Cerebellar cortex (tissue), 1 donor: Measurements from ENCODE around the gene MVP.

Experiments
- DNase-seq: peaks from one replicate; pipeline ENCODE4 v3.0.0-alpha.2; 2015; ENCODE audit warnings: low spot score

Gene MVP

DNA sequence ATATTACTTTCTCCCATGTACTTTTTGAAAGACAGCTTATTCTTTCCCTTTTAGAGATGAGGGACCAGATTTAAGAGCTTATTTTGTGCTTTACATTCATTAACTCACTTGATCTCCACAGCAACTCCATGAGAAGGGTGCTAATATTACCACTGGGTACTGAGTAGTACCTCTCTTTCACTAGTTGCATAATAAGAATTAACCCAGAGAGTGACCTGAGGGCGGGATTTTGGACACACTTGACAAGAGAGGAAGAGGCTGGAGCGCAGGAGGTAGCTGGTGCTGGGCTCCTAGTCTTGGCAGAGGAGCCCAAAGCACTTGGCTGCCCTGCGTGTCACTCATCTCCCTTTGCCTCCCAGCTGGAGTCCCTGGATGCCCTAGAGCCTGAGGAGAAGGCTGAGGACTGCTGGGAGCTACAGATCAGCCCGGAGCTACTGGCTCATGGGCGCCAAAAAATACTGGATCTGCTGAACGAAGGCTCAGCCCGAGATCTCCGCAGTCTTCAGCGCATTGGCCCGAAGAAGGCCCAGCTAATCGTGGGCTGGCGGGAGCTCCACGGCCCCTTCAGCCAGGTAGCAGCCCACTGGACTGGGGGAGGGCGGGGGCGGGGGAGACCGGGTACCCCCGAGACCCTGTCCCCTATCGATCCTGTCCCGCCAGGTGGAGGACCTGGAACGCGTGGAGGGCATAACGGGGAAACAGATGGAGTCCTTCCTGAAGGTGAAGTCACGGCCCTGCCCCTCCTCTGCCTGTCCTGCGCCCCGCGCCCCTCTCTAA, 15.6 kb upstream of the MVP start:
- DNase-seq, result peak; percentile 72

DNA sequence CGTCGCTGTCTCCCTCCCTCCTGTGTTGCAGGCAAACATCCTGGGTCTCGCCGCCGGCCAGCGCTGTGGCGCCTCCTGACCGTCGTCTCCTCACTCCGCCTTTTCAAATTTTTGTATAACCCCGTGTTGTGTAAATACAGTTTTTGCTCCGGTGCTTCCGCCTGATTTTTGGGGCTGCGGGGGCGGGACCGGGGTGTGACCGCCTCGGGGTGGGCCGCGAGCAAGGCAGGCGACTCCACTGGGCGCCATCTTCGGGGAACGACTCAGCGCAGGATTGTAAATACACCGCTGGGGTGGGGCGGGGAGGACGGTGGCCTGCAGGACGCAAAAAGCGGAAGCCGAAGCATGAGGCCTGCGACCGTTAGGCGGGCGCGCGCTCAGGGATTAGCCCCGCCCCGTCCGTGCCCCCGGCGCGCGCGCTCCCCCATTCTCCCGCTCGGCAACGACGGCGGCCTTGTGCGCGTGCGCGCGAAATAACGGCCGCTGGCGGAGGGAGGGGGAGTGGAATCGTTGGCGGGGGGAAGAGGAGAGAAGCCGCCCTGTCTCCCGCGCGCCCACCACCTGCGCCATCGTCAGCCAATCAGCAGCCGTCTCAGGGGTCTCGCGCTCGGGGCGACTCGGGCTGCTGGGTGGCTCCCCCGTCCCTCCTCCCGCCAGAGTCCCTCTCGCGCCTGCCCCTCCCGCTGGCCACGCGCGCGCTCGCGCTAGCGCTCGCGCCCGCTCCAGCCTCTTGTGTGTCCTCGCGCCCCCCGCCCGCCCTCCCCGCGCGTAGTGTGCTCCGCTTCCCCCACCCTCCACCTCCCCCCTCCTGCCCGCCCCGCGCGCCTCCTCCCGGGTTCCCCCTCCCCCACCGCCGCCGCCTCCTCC, 14.8 kb upstream of the MVP start:
- peak; percentile 96 for DNase-seq

DNA sequence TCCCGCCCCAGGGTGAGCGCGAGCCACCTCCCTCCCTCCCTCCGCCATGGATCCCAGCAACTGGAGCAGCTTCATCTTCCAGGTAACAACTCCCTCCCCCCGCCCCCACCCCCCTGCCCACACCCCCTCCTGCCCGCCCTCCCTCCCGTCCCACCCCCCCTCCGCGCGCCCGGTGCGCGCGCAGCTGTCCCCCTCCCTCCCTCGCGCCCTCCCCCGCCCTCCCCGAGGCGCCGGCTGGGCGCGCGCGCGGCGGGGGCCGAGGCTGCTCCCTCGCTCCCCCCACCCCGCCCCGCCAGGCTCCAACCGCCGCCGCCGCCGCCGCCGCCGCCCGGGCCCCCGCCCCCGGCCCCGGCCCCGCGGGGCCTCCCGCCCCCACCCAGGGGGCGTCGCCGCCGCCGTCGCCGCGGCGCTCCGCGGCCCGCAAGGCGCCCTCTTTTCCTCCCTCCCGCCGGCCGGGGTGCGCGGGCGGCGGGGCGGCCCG, 14.1 kb upstream of the MVP start, which contains the start of gene MAZ:
TSS of gene MAZ (plus strand) at position 431 of the 481 bp plus-strand sequence. CDS start 173 bp downstream, outside the sequence.
- no peak for DNase-seq

DNA sequence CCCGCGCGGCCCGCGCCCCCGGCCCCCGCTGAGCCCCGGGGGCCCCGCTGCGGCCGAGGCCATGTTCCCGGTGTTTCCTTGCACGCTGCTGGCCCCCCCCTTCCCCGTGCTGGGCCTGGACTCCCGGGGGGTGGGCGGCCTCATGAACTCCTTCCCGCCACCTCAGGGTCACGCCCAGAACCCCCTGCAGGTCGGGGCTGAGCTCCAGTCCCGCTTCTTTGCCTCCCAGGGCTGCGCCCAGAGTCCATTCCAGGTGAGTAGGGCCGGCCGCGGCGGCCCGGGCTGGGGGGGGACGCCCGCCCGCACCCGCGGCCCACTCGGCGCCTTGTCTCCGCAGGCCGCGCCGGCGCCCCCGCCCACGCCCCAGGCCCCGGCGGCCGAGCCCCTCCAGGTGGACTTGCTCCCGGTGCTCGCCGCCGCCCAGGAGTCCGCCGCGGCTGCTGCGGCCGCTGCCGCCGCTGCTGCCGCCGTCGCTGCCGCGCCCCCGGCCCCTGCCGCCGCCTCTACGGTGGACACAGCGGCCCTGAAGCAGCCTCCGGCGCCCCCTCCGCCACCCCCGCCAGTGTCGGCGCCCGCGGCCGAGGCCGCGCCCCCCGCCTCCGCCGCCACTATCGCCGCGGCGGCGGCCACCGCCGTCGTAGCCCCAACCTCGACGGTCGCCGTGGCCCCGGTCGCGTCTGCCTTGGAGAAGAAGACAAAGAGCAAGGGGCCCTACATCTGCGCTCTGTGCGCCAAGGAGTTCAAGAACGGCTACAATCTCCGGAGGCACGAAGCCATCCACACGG, 13.4 kb upstream of the MVP start:
- peak; percentile 70 for DNase-seq

DNA sequence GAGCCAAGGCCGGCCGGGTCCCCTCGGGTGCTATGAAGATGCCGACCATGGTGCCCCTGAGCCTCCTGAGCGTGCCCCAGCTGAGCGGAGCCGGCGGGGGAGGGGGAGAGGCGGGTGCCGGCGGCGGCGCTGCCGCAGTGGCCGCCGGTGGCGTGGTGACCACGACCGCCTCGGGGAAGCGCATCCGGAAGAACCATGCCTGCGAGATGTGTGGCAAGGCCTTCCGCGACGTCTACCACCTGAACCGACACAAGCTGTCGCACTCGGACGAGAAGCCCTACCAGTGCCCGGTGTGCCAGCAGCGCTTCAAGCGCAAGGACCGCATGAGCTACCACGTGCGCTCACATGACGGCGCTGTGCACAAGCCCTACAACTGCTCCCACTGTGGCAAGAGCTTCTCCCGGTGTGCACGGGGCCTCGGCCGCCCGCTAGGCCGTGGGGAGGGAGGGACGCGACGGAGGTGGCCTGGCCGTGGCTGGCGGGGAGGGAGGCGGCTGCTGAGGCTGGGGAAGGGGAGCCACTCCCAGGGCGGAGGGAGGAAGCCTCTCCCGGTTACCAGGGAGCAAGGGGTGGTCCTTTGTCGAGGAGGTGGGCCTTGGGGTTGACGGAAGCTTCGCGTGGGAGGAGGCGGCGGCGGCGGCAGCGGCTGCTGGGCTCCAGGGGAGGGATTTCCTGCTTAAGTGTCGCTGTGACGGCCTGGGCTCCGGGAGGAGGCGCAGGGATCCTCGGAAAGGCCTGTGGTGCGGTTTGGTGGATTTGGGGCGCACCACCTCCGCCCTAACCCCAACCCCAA, 12.6 kb upstream of the MVP start:
- peak; percentile 91 for DNase-seq

DNA sequence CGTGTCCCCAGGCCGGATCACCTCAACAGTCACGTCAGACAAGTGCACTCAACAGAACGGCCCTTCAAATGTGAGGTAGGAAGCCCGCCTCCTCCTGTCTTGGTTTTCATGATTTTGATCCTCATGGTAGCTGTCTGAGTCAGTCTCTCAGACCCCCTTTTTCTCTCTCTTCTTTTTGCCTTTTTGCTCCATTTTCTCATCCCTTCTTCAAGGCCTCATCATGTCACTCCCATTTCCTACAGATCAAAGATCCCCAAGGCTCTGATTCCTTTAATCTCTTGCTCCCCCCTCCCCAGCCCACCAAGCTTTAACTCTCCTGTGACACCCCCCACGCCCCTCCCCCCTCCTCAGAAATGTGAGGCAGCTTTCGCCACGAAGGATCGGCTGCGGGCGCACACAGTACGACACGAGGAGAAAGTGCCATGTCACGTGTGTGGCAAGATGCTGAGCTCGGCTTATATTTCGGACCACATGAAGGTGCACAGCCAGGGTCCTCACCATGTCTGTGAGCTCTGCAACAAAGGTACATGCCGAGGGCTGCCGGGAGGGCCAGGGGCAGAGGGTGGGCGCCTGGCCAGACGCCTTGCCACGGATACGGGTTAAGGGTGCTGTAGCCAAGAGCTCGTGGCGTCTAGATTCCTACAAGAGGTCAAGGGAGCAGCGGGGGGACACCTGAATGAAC, 11.9 kb upstream of the MVP start:
- DNase-seq, result no peak

DNA sequence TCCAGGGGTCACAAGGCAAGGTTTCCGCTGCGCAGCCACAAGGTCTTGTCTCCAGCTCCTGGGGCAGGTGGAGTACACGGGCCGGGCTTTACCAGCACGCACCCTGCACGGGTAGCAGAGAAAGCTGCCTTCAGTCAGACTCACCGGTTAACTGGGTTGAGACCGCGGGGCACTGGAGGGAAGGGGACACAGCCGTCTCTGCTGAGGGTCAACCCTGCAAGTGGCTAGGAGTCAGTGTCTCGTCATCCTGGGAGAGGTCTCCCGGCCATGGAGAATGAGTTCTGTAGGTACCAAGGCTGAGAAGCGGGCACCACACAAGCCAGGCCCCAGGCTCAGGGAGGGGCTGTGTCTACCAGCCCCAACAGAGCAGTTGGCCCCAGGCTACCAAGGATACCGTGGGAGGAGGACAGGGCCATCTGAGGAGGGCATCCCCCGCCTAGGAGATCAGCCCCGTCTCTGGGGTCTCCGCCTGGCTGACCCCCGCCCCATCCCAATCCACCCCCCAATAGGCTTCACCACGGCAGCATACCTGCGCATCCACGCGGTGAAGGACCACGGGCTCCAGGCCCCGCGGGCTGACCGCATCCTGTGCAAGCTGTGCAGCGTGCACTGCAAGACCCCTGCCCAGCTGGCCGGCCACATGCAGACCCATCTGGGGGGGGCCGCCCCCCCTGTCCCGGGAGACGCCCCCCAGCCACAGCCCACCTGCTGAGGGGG, 11.1 kb upstream of the MVP start:
- DNase-seq, result peak; percentile 21

DNA sequence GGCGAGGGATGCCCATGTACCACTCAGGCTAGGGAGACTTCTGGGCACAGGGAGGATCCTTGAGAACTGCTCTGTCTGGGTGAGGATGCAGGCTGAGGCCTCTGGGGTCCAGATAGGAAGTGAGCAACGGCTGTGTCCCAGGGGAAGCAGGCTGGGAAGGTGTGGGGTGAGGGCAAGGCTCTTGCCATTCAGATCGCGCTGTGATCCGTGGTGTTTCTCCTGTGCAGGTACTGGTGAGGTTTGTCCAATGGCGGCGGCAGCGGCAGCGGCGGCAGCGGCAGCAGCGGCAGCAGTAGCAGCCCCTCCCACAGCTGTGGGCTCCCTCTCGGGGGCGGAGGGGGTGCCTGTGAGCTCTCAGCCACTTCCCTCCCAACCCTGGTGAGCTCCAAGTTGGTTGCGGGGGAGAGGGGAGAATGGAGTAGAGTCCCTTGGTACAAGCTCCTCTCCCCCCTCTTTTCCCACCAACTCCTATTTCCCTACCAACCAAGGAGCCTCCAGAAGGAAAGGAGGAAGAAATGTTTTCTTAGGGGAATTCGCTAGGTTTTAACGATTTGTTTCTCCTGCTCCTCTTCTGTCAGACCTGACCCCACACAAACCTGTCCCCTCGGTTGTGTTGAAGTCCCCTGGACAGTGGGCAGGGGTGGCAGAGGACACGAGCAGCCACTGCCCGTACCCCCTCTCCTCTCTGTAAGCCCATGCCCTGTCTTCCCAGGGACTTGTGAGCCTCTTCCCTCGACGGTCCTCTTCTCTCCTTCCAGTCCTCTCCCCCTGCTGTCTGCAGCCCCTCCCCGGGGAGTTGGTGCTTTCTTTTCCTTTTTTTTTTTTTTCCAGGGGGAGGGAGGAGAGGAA, 10.2 kb upstream of the MVP start:
- peak; percentile 78 for DNase-seq

DNA sequence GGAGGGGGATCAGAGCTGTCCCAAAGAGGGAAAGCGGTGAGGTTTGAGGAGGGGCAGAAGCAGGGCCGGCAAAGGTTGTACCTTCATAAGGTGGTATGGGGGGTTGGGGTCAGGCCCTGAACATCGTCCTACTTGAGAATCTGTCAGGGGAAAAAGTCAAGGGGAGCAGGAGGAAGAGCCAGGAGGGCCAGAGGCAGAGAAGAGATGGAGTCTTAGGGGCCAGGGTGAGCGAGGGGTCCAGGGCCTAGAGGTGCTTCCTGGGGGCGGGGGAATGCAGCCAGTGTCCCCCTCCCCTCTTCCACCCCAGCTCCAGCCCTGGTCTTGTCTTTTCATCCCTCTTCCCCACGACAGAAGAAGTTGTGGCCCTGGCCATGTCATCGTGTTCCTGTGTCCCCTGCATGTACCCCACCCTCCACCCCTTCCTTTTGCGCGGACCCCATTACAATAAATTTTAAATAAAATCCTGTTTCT, 9.5 kb upstream of the MVP start:
- no peak for DNase-seq

DNA sequence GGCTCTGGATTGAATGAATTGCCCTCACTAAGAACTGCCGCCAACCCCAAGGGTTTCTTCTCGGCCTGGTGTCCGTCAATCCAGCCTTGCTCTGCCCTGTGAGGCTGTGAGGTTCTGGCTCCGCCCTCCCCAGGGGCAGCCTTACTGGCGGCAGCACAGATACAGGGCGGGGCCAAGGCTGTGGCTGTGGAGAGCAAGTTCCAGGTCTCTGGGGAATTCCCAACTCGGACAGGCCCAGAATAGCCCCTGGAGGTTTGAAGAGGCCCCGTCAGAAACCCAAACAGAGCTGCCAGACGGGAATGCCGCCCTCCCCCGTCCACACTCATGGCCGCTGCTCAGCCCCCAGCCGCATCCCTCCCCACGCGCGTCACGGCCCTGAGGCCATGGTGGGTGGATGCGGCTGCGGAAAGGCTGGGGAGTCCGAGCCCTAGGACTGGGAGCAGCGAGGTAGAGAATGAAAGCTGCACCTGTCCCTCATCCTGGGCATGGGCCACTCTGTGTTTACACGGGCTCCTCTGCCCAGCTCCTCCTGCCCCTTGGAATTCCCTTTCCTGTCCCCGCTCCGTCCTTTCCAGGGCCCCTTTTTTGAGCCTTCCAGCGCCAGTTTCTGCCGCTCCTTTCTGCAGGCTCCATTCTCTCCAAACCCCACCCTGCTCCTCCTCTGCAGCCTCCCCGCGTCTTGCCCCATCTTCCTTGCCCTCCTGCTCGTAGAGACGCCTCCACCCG, 8.9 kb upstream of the MVP start:
- DNase-seq, result peak; percentile 99

DNA sequence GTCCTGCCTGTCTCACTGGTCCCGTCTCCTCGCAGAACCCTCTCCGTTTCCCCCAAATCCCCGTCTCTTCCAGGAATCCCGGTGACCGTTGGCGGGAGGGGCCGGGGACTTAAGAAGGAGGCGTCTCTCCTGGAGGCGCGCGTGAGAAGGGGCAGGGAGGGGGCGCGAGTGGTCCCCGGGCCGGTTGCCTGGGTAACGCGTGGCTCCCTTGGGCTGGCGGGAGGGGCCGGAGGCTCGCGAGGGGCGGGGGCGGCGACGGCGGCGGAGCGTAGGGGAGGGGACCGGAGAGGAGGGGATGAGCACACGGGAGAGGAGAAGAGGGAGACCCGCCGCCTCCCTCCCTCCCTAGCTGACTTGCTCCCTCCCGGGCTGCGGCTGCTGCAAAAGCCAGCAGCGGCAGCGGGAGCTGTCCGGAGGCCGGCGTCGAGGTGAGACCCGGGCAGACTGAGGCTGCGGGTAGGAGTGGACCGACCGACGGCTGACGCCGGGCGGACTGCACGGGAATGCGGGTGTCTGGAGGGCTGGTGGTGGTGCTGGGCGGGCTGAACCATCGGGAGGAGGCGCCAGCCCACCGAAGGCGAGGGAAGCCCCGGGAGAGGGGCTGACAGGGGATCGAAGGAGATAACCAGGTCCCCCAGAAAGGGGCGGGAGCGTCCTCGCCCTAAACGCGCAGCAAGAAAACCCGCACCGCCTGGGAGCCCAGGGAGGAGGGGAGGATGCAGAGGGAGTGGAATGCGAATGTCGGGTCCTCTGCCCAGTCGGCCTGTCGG, 8.2 kb upstream of the MVP start, which contains the start of gene PRRT2:
TSS of gene PRRT2 (plus strand) at position 298 of the 770 bp plus-strand sequence. CDS start 862 bp downstream, outside the sequence.
- peak; percentile 87 for DNase-seq

DNA sequence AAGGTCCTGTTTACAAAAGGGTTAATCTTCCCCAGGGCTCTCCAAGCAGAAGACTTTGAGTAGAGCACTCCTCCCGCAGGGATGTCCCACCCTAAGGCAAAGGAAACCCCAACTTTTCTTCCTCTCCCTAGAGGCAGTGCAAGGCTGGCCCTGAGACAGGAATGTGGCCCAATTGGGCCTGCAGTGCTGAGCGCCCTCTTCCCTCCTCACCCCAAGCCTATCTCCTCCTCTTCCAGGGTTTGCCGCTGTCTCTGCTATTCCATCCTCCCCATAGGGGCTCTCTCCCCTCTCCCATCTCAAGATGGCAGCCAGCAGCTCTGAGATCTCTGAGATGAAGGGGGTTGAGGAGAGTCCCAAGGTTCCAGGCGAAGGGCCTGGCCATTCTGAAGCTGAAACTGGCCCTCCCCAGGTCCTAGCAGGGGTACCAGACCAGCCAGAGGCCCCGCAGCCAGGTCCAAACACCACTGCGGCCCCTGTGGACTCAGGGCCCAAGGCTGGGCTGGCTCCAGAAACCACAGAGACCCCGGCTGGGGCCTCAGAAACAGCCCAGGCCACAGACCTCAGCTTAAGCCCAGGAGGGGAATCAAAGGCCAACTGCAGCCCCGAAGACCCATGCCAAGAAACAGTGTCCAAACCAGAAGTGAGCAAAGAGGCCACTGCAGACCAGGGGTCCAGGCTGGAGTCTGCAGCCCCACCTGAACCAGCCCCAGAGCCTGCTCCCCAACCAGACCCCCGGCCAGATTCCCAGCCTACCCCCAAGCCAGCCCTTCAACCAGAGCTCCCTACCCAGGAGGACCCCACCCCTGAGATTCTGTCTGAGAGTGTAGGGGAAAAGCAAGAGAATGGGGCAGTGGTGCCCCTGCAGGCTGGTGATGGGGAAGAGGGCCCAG, 7.3 kb upstream of the MVP start:
- peak; percentile 48 for DNase-seq

DNA sequence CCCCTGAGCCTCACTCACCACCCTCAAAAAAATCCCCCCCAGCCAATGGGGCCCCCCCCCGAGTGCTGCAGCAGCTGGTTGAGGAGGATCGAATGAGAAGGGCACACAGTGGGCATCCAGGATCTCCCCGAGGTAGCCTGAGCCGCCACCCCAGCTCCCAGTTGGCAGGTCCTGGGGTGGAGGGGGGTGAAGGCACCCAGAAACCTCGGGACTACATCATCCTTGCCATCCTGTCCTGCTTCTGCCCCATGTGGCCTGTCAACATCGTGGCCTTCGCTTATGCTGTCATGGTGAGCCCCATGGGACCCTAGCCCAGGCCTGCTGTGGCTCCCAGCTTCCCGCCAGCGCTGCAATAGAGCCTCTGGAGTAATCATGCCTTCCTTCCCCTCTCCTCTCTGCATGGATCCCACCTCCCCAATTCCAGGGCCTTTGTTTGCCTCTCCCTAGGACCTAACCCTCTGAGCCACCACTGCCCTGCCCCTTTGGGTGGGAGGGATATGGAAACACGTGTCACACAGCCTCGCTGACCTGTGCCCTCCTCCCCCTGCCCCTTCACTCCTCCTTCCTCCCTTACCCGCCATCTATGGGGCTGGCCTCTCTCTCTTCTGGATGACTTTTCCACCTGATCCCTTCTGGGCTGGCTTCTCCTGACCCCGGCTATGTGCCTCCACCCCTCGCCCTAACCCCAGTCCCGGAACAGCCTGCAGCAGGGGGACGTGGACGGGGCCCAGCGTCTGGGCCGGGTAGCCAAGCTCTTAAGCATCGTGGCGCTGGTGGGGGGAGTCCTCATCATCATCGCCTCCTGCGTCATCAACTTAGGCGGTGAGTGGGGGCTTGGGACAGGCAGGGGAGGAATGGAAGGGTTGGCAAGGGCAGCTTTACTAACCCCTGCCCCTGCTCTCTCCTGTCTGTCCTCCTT, 6.4 kb upstream of the MVP start:
- no peak for DNase-seq

DNA sequence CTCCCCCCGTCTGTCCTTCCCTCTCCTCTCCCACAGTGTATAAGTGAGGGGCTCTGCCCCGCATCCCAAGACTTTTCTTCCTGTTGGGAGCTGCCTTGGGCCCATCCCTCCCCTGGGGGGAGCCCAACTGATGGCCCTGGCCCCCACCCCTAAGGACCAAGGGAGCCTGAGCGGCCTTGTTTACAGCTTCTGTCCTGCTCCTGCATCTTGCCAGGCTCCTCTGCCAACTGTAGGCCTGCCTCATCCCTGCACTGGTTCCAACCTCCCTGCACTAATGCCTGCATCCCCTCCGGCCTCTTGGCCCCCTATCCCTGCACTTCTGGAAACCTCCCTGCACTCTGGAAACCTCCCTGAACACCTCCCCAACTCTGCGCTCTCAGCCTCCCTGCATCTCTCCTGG, 5.7 kb upstream of the MVP start:
- peak; percentile 52 for DNase-seq

DNA sequence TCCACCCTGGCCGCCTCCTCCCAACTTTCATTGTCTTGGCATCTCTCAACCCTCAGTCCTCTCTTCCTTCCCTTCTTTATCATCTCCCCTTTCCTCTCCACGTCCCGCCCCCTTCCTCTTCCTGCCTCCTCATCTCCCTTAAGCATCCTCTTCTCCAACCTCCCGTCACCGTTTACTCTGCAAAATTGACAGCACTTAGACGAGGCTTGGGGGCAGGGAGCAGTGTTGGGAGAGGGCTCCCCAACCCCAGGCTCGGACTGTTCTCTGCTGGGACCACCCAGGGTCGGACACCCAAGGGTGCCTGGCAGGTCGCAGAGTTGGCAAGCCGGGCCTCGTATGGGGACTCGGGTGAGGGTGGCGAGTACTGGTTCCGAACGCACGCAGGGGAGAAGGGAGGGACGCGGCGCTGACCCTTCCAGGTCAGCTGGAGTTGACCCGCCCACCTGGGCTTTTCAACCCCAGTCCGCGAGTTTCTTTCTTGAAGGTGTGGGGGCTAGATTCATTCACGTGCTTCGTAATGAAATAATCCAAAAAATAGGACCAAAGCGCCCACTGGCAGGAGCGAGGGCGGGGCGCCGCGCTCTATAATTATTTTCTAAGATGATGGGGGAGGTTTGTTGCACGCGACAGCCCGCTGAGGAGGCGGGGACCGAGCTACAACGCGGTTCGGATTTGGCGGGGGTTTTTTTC, 5.1 kb upstream of the MVP start:
- peak; percentile 60 for DNase-seq
